IPS DF 6.9 (cell line): ENCODE results near the gene EYA4.

Experiments
- DNase-seq: peaks from one replicate; pipeline ENCODE4 v3.0.0-alpha.2; 2013; ENCODE audit warnings: low read depth, low spot score
- H3K27ac ChIP-seq: one replicate; pipeline ENCODE4 v1.5.1; 2013; ENCODE audit warnings: low read length, control low read depth
- H3K27me3 ChIP-seq: 2 replicates; pipeline ENCODE4 v1.6.1; 2013; ENCODE audit warnings: mild to moderate bottlenecking, low read length; ENCODE audit not compliant: control insufficient read depth, insufficient read depth
- H3K36me3 ChIP-seq: 2 replicates; pipeline ENCODE4 v1.6.1; 2013; ENCODE audit warnings: low read length; ENCODE audit not compliant: control insufficient read depth, insufficient read depth
- H3K4me1 ChIP-seq: 2 replicates; pipeline ENCODE4 v1.6.1; 2013; ENCODE audit warnings: low read length; ENCODE audit not compliant: control insufficient read depth, insufficient read depth
- H3K4me3 ChIP-seq: 2 replicates; pipeline ENCODE4 v1.5.1; 2013; ENCODE audit warnings: mild to moderate bottlenecking, low read length
- H3K9me3 ChIP-seq: 2 replicates; pipeline ENCODE4 v1.6.1; 2013; ENCODE audit warnings: low read length, inconsistent platforms; ENCODE audit not compliant: control insufficient read depth, insufficient read depth
- WGBS: extraction: QIAGEN DNeasy Blood & Tissue Kit; methylation state at CpG from one replicate; pipeline ENCODE4 v1.1.7; 2013; ENCODE audit warnings: mixed read lengths, missing lambda C conversion rate; ENCODE audit not compliant: insufficient read length, insufficient coverage; 5-methylcytosine and 5-hydroxymethylcytosine counted together

EYA4 gene

DNA sequence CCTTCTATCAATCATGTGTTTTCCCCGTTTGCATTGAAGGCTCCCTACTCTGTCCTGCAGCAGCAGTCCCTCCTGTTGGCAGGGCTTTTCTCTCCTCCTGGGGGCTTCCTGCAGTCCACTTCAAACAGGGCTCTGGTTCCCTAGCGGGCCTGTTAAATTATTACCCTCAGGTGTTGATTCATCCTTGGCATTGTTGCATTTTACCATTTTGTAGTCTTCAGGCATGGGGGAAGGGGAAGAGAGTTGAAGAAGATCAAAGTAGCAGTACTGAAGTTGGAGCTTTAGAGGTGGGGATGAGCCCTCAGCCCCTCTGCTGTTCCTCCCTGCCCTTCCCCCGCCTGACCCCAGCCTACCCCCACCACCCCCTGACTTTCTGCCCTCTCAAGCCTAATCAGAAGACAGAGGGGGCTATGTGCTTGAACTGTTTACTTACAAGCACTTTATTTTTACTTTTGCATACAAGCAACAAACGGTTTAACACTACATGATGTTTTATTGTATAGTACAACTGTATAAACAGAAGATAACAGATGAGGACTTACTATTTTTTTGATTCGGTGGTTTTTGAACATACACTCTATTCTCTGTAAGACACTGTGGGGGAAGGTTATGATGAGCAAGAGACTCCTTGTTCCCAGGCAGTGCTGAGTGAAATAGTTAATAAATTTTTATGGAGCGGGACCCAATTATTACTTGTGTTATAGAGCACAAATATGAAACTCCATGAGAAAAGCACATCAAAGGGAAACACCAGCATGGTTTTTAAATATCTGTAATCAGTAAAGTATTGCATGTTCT is 169.7 kb downstream of the EYA4 start:
- no peaks in the 10 kb centered on the region for H3K36me3 ChIP-seq
- DNase-seq = no peak
- WGBS = no CpG with 5 or more reads among the region's 6 CpGs
- H3K4me3 ChIP-seq = no peak overlapping the region
- no peak overlapping the region for H3K27ac ChIP-seq
- no peaks in the 10 kb centered on the region for H3K9me3 ChIP-seq
- no peaks in the 10 kb centered on the region for H3K4me1 ChIP-seq
- no peaks in the 10 kb centered on the region for H3K27me3 ChIP-seq

DNA sequence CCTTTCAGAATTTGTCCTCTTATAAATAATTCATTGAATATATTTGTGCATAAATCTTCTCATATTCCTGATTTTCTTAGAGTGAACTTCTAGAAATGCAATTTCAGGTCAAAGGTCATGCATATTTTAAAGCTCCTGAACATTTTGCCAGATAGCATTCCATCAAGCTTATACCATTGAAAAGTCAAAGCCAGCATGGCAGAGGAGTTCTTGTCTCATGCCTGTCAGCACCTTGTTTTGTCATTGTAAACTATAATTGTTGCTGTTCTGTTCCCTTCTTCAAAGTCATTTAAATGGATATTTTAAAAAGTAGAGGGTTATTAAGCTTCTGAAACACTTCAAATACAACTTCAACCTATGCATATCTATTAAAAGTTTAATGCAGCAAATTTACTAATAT is 170.6 kb downstream of the EYA4 start:
- H3K36me3 ChIP-seq = no peaks in the 10 kb centered on the region
- H3K4me1 ChIP-seq = no peaks in the 10 kb centered on the region
- no peak for DNase-seq
- no peak overlapping the region for H3K27ac ChIP-seq
- no peak overlapping the region for H3K4me3 ChIP-seq
- no peaks in the 10 kb centered on the region for H3K9me3 ChIP-seq
- H3K27me3 ChIP-seq = no peaks in the 10 kb centered on the region

DNA sequence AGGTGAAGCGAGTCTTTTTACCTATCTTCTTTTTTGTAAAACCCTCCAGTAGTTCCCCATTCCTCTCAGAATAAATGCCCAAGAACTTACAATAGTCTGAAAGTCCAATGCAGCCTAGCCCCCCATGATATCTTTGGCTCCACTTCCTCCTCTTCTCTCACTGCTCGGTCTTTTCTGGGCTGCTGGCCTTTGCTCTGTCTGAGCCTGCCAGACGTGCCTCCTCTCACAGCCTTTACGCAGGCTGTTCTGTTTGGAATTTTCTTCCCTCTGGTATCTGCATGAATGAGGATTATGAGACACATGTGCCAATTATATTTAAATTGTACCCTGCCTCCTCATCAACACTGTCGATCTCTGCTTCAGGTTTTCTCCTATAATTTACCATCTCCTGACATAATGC is 174.1 kb downstream of the EYA4 start:
- no CpG with 5 or more reads among the region's 5 CpGs for WGBS
- Histone ChIP-seq H3K27me3 (no peaks in the 10 kb centered on the region), H3K4me1 (no peaks in the 10 kb centered on the region), H3K27ac (no peak overlapping the region), H3K36me3 (no peaks in the 10 kb centered on the region), H3K4me3 (no peak overlapping the region), H3K9me3 (no peaks in the 10 kb centered on the region)
- no peak for DNase-seq

DNA sequence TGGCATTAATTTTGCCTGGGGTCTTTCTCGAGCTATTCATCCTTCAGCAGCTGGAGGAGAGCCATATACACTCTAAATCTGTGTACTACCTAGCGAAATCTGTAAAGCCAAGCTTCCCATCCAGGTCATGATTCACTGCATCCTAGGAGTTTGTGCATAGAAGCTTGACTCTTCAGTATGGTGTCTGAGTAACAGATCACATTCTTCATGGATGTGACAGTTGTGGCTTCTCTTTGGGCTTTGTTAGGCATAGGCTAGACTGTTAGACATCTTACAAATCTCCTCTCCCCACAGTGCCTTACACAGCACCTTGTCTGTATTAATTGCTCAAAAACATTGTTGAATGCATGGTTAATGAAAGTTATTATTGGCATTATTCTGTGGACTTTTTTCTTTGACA is 177.0 kb downstream of the EYA4 start:
- H3K4me3 ChIP-seq = no peak overlapping the region
- WGBS = no CpG with 5 or more reads among the region's 2 CpGs
- no peaks in the 10 kb centered on the region for H3K27me3 ChIP-seq
- DNase-seq = no peak
- no peaks in the 10 kb centered on the region for H3K36me3 ChIP-seq
- no peak overlapping the region for H3K27ac ChIP-seq
- no peaks in the 10 kb centered on the region for H3K4me1 ChIP-seq
- H3K9me3 ChIP-seq = no peaks in the 10 kb centered on the region

DNA sequence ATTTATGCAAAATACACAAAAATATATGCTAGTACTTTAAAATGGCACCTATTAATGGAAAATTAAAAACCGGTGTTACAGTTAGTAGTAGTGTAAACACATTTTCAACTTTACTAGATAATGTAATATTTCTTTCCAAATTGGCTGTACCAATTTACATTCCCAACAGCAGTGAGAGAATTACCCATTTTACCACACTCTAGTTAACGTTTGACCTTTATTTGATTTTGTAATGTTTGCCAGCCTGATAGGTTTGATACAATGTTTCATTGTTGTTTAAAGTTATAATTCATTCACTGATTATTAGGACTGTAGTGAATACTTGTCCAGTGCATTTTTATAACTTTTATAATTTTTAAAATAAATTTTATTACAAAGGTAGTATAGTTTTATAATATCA is 182.1 kb downstream of the EYA4 start:
- DNase-seq = no peak
- H3K4me1 ChIP-seq = no peaks in the 10 kb centered on the region
- H3K4me3 ChIP-seq = no peak overlapping the region
- no peaks in the 10 kb centered on the region for H3K36me3 ChIP-seq
- H3K27me3 ChIP-seq = no peaks in the 10 kb centered on the region
- H3K27ac ChIP-seq = no peak overlapping the region
- no CpG with 5 or more reads among the region's 2 CpGs for WGBS
- H3K9me3 ChIP-seq = no peaks in the 10 kb centered on the region

DNA sequence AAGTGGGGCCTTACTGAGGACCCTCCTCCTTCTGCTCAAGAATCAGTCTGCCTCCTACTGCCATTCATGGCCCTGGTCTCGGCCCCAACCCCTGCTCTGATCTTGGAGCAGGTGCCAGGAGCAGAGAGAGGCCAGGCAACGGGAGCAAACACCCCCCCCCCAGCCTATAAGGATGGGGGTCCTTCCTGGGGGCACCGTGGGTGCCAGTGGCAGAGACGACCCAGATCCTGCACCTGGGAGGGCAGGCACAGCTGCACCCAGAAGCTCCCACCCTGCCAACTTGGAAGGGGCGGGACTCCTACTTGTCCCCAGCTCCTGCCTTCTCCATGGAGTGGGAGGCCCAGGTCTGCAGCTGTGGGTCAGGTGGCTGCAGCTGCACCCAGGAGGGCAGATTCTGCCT is 183.2 kb downstream of the EYA4 start:
- Histone ChIP-seq H3K9me3 (no peaks in the 10 kb centered on the region), H3K4me3 (no peak overlapping the region), H3K4me1 (no peaks in the 10 kb centered on the region), H3K36me3 (no peaks in the 10 kb centered on the region), H3K27me3 (no peaks in the 10 kb centered on the region), H3K27ac (no peak overlapping the region)
- DNase-seq = no peak
- WGBS = no CpG with 5 or more reads among the region's 5 CpGs

DNA sequence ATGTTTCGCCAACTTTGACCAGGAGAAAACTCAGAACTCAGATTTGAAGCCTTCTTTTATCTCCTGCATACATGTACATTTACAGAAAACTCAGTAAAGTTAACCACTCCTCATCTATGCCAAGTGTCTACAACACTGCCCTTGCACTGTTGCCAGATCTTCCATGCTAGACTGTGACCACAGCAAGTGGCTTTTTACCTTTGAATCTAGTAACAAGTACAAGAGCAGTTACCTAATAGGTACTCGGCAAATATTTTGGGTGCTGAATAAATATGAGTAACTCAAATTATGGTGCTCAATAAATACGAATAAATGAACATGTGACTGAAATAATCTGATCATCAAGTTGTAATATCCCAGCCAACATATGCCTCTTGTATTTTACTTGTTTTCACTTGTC is 184.9 kb downstream of the EYA4 start:
- H3K27me3 ChIP-seq = no peaks in the 10 kb centered on the region
- H3K4me3 ChIP-seq = no peak overlapping the region
- no CpG with 5 or more reads among the region's 3 CpGs for WGBS
- H3K4me1 ChIP-seq = no peaks in the 10 kb centered on the region
- no peak for DNase-seq
- no peak overlapping the region for H3K27ac ChIP-seq
- H3K36me3 ChIP-seq = no peaks in the 10 kb centered on the region
- H3K9me3 ChIP-seq = no peaks in the 10 kb centered on the region

DNA sequence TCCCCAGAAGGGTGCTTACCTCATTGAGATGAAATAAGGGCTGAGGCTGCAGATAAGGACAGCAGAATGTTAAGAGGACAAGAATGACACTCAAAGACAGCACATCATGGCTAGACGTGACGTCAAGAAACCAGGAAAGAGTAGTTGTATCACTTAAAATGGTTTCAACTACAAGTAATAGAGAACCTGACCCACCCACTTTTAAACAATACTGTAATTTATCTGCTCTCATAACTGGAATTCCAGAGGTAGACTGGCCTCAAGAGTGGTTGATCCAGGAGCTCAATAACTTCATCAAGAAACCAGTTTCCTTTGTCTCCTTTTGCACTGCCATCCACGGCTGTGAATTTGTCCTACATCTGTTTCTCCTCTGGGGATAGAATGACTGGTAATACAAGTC is 187.1 kb downstream of the EYA4 start:
- Histone ChIP-seq H3K27ac (no peak overlapping the region), H3K9me3 (no peaks in the 10 kb centered on the region), H3K4me3 (no peak overlapping the region), H3K36me3 (no peaks in the 10 kb centered on the region), H3K4me1 (0 out of 2 replicates have a peak, but pooled peaks cover 1% of the 10 kb centered on the region), H3K27me3 (no peaks in the 10 kb centered on the region)
- WGBS = no CpG with 5 or more reads among the region's 3 CpGs
- DNase-seq = no peak

GRCh38 chr6:133430530-133430929 is 189.4 kb downstream of the EYA4 start:
- H3K9me3 ChIP-seq = no peaks in the 10 kb centered on the region
- H3K27me3 ChIP-seq = no peaks in the 10 kb centered on the region
- 0 out of 2 replicates have a peak, but pooled peaks cover 1% of the 10 kb centered on the region for H3K4me1 ChIP-seq
- H3K27ac ChIP-seq = no peak overlapping the region
- no peak overlapping the region for H3K4me3 ChIP-seq
- DNase-seq = no peak
- no peaks in the 10 kb centered on the region for H3K36me3 ChIP-seq

- Histone ChIP-seq H3K27ac (no peak overlapping the region), H3K9me3 (no peaks in the 10 kb centered on the region), H3K4me1 (0 out of 2 replicates have a peak, but pooled peaks cover 1% of the 10 kb centered on the region), H3K4me3 (no peak overlapping the region), H3K36me3 (no peaks in the 10 kb centered on the region), H3K27me3 (no peaks in the 10 kb centered on the region)
- no peak for DNase-seq
These were observed 189.9 kb downstream of the EYA4 start for GRCh38 chr6:133431031-133431430.
